HG03571 (cell line): ENCODE data around the gene BAZ1A.
"Not testable (repeated sequence)": the region's sequence is repeated elsewhere in the genome, so short reads cannot be mapped to it uniquely, and the experiment has no call there.

ENCODE experiments used
- ATAC-seq: cut with Tn5 transposase; IDR thresholded peaks from one replicate; pipeline ENCODE4 v1.9.1; 2021; ENCODE audit not compliant: unreplicated experiment

The BAZ1A gene

DNA sequence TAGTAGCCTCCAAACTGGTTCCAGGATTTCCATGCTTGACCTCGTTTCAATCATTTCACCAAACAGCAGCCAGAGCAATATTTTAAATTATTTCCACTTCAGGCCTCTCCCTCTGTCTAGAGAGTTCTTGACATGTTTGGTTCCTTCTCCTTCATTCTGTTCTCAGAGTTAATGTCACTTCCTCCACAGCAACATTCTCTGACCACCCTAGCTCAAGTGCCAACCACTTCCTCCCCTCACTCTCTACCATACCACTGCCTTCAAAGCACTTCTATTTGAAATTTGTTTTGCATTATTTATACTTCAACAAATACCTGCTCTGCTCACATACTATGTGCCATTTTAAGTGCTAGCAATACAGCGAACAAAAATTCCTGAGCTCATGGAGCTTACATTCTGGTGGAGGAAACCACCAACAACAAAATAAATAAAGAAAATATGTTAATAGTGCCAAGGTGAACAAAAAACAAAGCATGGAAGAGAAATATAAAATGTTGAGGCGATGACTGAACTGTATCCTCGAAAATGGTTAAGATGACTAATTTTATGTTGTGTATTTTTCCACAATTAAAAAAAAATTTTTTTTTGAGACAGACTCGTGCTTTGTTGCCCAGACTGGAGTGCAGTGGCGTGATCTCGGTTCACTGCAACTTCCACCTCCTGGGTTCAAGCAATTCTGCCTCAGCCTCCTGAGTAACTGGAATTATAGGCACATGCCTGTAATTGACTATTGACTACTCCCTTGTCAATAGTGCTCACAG lies 17.3 kb downstream of the BAZ1A start:
- ATAC-seq = no peak

- no peak for ATAC-seq
Observed at GRCh38 chr14:34853041-34853440, 22.1 kb downstream of the BAZ1A start.

GRCh38 chr14:34851395-34851794 lies 23.8 kb downstream of the BAZ1A start:
- no peak for ATAC-seq

GRCh38 chr14:34845869-34846268 lies 29.3 kb downstream of the BAZ1A start:
- no peak for ATAC-seq

DNA sequence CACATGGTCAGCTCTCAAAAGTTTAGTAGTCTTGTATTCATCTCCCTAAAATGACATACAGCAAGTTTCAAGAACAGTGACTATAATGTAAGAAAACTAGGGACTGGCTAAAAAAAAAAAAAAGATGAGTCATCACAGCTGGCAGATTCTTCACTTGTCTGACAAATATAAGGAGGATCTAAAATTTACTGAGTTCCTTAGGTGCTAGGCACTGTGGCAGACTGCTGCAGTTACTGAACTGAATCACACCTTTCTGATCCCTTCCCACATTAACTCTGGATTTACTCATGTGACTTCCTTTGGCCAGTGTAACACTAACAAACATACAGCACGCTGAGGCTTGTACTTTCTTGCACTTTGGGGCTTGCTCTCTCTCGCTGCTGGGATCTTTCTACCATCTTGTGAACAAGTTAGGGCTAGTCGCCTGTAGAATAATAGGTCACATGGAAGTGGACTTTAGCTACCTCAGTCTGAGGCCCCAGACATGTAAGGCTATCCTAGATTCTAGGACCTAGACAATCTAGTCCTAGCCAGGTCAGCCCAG lies 32.1 kb downstream of the BAZ1A start:
- ATAC-seq = no peak

GRCh38 chr14:34837801-34838322 lies 37.3 kb downstream of the BAZ1A start:
- ATAC-seq = no peak

DNA sequence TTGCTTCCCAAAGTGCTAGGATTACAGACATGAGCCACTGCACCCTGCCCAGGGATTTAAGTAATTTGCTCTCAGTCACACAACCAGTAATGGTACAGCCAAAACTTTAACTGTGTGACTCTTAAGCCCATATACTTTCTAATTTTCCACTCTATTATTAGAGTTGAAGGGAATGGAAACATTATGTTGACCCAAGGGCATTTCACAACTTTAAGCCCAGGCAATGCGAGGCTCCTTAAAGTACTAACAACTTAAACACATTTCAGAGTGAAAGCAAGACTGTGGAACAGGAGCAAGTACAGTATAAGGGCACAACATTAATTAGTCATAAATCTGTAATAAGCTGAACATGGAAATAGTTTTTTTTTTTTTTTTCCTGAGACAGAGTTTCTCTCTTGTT lies 39.8 kb downstream of the BAZ1A start:
- no peak for ATAC-seq

- no peak for ATAC-seq
Observed at GRCh38 chr14:34833549-34834523, 41.3 kb downstream of the BAZ1A start.

GRCh38 chr14:34826661-34827060 lies 48.5 kb downstream of the BAZ1A start:
- ATAC-seq = no peak

DNA sequence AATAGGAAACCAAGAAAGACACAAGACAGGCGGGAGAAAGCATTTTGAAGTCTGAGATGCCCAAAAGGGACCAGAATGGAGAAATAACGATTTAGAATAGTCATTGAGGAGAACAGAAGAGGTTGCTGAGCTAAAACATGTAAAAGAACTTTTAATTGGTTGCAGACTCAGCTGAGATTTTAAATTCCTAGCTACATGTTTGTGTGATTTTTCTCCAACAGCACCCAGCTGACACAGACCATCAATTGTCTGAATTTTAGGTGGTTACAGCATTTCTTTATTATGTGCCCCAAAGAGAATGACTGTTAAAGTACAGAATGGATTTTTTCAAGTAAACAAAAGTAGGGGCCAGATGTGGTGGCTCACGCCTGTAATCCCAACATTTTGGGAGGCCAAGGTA lies 50.3 kb downstream of the BAZ1A start:
- ATAC-seq = no peak

- no peak for ATAC-seq
Observed at GRCh38 chr14:34824256-34824655, 50.9 kb downstream of the BAZ1A start.

GRCh38 chr14:34817768-34818167 lies 57.4 kb downstream of the BAZ1A start:
- no peak for ATAC-seq

GRCh38 chr14:34810028-34810427 lies 65.1 kb downstream of the BAZ1A start:
- ATAC-seq = no peak

- no peak for ATAC-seq
Observed at GRCh38 chr14:34806257-34806656, 68.9 kb downstream of the BAZ1A start.

DNA sequence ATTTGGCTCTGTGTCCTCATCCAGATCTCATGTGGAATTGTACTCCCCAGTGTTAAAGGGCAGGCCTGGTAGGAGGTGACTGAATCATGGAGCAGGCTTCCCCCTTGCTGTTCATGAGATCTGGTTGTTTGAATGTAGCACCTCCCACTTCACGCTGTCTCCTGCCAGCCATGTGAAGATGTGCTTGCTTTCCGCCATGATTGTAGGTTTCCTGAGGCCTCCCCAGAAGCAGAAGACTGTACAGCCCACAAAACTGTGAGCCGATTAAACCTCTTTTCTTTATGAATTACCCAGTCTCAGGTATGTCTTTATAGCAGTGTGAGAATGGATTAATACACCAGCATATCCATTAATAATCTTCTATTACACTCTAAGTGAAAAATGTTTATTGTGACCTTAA lies 70.2 kb downstream of the BAZ1A start:
- ATAC-seq = no peak

DNA sequence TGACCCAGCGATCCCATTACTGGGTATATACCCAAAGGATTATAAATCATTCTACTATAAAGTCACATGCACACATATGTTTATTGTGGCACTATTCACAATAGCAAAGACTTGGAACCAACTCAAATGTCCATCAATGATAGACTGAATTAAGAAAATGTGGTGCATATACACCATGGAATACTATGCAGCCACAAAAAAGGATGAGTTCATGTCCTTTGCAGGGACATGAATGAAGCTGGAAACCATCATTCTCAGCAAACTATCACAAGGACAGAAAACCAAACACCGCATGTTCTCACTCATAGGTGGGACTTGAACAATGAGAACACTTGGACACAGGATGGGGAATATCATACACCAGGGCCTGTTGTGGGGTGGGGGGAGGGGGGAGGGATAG lies 76.3 kb downstream of the BAZ1A start:
- not testable (repeated sequence) for ATAC-seq

DNA sequence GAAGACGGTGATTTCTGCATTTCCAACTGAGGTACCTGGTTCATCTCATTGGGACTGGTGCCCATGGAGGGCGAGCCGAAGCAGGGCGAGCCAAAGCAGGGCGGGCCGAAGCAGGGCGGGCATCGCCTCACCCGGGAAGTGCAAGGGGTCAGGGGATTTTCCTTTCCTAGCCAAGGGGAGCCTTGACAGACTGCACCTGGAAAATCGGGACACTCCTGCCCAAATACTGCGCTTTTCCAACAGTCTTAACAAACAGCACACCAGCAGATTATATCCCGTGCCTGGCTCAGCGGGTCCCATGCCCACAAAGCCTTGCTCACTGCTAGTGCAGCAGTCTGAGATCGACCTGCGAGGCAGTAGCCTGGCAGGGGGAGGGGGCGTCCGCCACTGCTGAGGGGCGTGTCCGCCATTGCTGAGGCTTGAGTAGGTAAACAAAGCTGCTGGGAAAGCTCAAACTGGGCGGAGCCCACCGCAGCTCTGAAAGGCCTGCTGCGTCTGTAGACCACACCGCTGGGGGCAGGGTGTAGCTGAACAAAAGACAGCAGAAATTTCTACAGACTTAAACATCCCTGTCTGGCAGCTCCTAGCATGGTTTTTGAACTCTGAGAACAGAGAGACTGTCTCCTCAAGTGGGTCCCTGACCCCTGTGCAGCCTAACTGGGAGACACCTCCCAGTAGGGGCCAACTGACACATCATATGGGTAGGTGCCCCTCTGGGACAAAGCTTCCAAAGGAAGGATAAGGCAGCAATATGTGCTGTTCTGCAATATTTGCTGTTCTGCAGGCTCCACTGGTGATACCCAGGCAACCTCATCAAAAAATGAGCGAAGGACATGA lies 77.2 kb downstream of the BAZ1A start:
- no peak for ATAC-seq

- no peak for ATAC-seq
Observed at GRCh38 chr14:34796902-34797301, 78.3 kb downstream of the BAZ1A start.

DNA sequence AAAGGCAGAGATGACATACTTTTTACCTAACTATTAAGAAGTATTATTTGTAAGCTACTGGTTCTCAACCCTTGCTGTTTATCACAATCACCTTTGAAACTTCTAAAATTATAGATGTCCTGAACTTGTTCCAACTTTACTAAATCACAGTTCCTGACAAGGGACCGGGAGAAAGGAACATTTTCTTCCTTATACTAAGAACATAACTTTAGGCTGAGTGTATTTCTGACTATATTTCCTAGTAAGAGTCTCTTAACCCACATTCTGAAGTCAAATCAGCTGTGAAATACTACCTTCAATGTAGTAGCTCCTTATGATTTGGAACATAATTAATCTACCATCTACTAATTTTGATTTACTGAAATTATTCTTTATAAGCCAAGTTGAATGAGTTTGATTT lies 80.2 kb downstream of the BAZ1A start:
- ATAC-seq = no peak

- ATAC-seq = no peak
Observed at GRCh38 chr14:34794217-34794616, 80.9 kb downstream of the BAZ1A start.

GRCh38 chr14:34792598-34792997 lies 82.6 kb downstream of the BAZ1A start:
- no peak for ATAC-seq
